ENCODE results near the gene CYREN.

DNA sequence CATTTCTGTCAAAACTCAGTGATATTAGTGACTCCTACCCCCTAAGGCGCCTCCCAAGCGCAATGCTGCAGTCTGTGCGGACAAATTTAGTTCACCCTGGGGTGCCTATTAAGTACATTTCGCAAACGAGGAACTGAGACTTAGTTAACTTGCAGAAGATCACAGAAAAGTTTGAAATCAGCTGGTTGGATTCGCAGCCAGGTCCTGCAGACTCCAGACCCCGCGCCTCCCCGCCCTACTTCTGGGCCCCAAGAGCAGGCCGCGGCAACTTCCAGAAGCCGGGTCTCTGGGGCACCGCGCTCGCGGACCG is 588 bp downstream of the CYREN start:
- TF ChIP-seq, protein P1, sequence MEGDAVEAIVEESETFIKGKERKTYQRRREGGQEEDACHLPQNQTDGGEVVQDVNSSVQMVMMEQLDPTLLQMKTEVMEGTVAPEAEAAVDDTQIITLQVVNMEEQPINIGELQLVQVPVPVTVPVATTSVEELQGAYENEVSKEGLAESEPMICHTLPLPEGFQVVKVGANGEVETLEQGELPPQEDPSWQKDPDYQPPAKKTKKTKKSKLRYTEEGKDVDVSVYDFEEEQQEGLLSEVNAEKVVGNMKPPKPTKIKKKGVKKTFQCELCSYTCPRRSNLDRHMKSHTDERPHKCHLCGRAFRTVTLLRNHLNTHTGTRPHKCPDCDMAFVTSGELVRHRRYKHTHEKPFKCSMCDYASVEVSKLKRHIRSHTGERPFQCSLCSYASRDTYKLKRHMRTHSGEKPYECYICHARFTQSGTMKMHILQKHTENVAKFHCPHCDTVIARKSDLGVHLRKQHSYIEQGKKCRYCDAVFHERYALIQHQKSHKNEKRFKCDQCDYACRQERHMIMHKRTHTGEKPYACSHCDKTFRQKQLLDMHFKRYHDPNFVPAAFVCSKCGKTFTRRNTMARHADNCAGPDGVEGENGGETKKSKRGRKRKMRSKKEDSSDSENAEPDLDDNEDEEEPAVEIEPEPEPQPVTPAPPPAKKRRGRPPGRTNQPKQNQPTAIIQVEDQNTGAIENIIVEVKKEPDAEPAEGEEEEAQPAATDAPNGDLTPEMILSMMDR (IDR thresholded peaks at IDR 0.05): no peak
- TF ChIP-seq, protein P2, sequence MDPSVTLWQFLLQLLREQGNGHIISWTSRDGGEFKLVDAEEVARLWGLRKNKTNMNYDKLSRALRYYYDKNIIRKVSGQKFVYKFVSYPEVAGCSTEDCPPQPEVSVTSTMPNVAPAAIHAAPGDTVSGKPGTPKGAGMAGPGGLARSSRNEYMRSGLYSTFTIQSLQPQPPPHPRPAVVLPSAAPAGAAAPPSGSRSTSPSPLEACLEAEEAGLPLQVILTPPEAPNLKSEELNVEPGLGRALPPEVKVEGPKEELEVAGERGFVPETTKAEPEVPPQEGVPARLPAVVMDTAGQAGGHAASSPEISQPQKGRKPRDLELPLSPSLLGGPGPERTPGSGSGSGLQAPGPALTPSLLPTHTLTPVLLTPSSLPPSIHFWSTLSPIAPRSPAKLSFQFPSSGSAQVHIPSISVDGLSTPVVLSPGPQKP (IDR thresholded peaks at IDR 0.05; ENCODE audit: low read depth, low read length): no peak
- TF ChIP-seq NPAS2 (CRISPR knock-in tag; IDR thresholded peaks at IDR 0.05; ENCODE audit: borderline replicate concordance) (no peak), RAD21 (conservative IDR thresholded peaks at IDR 0.05 in 1 of 2, IDR thresholded peaks at IDR 0.05 in 1 of 2) (no peak), POLR2A (IDR thresholded peaks at IDR 0.05; ENCODE audit: low read length) (no peak), CEBPB (IDR thresholded peaks at IDR 0.05) (no peak), RFX5 (IDR thresholded peaks at IDR 0.05) (no peak), RNF2 (IDR thresholded peaks at IDR 0.05; ENCODE audit: borderline replicate concordance, low read depth) (no peak), HOXA7 (CRISPR knock-in tag; IDR thresholded peaks at IDR 0.05) (no peak), EP300 (IDR thresholded peaks at IDR 0.05) (no peak), KDM1A (IDR thresholded peaks at IDR 0.05; ENCODE audit: low read depth) (no peak), FOSL2 (IDR thresholded peaks at IDR 0.05) (no peak), FOSL2 (CRISPR knock-in tag; IDR thresholded peaks at IDR 0.05) (no peak)
- TF ChIP-seq, protein P3, sequence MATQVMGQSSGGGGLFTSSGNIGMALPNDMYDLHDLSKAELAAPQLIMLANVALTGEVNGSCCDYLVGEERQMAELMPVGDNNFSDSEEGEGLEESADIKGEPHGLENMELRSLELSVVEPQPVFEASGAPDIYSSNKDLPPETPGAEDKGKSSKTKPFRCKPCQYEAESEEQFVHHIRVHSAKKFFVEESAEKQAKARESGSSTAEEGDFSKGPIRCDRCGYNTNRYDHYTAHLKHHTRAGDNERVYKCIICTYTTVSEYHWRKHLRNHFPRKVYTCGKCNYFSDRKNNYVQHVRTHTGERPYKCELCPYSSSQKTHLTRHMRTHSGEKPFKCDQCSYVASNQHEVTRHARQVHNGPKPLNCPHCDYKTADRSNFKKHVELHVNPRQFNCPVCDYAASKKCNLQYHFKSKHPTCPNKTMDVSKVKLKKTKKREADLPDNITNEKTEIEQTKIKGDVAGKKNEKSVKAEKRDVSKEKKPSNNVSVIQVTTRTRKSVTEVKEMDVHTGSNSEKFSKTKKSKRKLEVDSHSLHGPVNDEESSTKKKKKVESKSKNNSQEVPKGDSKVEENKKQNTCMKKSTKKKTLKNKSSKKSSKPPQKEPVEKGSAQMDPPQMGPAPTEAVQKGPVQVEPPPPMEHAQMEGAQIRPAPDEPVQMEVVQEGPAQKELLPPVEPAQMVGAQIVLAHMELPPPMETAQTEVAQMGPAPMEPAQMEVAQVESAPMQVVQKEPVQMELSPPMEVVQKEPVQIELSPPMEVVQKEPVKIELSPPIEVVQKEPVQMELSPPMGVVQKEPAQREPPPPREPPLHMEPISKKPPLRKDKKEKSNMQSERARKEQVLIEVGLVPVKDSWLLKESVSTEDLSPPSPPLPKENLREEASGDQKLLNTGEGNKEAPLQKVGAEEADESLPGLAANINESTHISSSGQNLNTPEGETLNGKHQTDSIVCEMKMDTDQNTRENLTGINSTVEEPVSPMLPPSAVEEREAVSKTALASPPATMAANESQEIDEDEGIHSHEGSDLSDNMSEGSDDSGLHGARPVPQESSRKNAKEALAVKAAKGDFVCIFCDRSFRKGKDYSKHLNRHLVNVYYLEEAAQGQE (IDR thresholded peaks at IDR 0.05): no peak

Data from A549 (cell line).